Erythroblast (primary cell): Measurements from ENCODE around the gene LHX5.

Experiments
- GATA1 ChIP-seq: IDR thresholded peaks from 2 replicates; pipeline ENCODE4 v1.6.1; 2011; ENCODE audit warnings: low read depth, mild to moderate bottlenecking, control low read depth, low read length, moderate library complexity
- POLR2A ChIP-seq: IDR thresholded peaks from 2 replicates; pipeline ENCODE4 v1.6.1; 2011; ENCODE audit warnings: mild to moderate bottlenecking, low read length

- TF ChIP-seq POLR2A = no peak
- TF ChIP-seq GATA1 = no peak
Measured at GRCh38 chr12:113438523-113439300, 33.0 kb downstream of the LHX5 start.
